ES-I3 (cell line): ENCODE measurements around the gene TMEM258.

ENCODE experiments used
- H3K36me3 ChIP-seq: 2 replicates; pipeline ENCODE4 v1.6.1; 2013; ENCODE audit warnings: mild to moderate bottlenecking, low read length, control low read depth, moderate library complexity; ENCODE audit not compliant: insufficient read depth
- H3K4me1 ChIP-seq: 2 replicates; pipeline ENCODE4 v1.6.1; 2013; ENCODE audit warnings: mild to moderate bottlenecking, control low read depth, low read length; ENCODE audit not compliant: insufficient read depth
- H3K9ac ChIP-seq: 2 replicates; pipeline ENCODE4 v1.6.1; 2013; ENCODE audit warnings: low read depth, mild to moderate bottlenecking, low read length, moderate library complexity
- H3K9me3 ChIP-seq: 2 replicates; pipeline ENCODE4 v1.6.1; 2013; ENCODE audit warnings: mild to moderate bottlenecking, low read length, moderate library complexity; ENCODE audit not compliant: control insufficient read depth, insufficient read depth

The TMEM258 gene

DNA sequence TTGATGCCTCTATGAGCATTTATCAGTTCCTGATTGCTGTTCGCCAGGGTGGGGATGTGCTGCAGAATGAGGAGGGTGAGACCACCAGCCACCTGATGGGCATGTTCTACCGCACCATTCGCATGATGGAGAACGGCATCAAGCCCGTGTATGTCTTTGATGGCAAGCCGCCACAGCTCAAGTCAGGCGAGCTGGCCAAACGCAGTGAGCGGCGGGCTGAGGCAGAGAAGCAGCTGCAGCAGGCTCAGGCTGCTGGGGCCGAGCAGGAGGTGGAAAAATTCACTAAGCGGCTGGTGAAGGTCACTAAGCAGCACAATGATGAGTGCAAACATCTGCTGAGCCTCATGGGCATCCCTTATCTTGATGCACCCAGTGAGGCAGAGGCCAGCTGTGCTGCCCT is 3.1 kb upstream of the TMEM258 start:
- H3K36me3 ChIP-seq = peaks cover 13% of the 10 kb centered on the region; the same call in 1 of the 2 replicates
- 0 out of 2 replicates have a peak, but pooled peaks cover 4% of the 10 kb centered on the region for H3K4me1 ChIP-seq
- no peaks in the 10 kb centered on the region for H3K9me3 ChIP-seq
- no peak overlapping the region for H3K9ac ChIP-seq

DNA sequence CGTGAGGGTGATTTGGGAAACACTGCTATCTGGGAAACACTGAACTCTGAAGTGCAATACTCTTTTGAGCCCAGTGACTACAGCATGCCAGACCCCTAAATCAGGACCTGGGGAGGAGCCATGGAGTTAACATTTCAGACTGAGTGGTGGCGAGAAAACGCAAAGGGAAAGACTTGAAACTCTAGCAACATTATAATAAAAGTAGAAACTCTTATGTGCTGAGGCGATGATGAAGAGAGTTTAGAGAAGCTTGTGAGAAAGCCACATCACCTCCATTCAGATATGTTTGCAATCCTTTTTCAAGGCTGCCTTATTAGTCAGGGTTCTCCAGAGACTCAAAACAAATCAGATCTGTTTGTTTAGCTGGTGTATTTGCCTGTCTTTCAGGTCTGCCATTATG is 2.2 kb upstream of the TMEM258 start:
- no peak overlapping the region for H3K9ac ChIP-seq
- 0 out of 2 replicates have a peak, but pooled peaks cover 4% of the 10 kb centered on the region for H3K4me1 ChIP-seq
- peaks cover 15% of the 10 kb centered on the region for H3K36me3 ChIP-seq

DNA sequence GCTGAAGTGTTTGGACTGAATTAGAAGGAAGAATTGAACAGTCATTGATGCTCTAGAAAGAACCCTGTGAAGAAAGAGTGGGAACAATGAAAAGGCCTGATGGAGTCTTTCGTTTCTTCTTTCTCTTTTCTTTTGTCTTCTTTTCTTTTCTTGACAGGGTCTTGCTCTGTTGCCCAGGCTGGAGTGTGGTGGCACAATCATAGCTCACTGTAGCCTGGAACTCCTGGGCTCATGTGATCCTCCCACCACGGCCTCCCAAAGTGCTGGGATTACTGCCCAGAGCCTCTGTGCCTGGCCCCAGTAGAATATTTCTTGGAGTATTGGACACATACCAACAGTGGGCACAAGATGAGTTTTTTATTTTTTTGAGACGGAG is 1.4 kb upstream of the TMEM258 start:
- Histone ChIP-seq H3K36me3 (peaks cover 10% of the 10 kb centered on the region), H3K9me3 (no peaks in the 10 kb centered on the region), H3K9ac (peak overlapping the region; percentile 83; the same call in 1 of the 2 replicates), H3K4me1 (0 out of 2 replicates have a peak, but pooled peaks cover 4% of the 10 kb centered on the region)

More for the DNA sequence above, 2.2 kb upstream of the TMEM258 start:
- no peaks in the 10 kb centered on the region for H3K9me3 ChIP-seq

DNA sequence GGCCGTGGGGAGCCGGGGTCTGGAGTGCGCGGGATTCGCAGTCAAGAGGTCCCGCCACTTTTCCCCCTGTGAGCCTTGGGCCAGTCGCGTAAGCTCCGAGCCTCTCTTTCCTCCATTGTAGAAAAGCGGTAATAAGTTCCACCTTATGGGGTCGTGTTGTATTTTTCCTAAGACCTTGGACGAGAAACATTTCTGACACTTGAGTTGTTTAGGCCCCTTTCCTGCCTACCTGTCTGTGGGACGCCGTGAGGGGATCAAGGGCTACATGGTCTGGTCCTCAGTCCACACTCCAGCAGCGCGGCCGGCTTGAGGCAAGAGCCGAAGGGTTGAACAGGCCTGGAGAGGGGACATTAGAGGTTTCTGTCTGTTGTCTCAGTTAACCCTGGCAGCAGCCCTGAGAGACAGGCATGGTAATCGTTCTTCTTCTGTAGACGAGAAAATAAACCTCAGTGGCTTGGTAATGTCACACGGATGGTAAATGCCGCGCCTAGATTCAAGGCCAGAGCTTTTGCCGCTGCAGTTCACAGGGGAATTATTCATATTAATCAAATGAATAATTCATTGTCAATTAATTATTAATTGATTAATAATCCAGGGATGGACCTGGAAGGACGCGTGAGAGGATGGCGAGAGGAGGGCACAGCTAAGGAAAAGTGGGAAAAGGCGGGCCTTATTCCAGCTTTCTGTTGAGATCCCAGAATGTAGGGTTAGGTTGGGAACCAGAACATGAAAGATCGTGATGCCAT is 857 bp upstream of the TMEM258 start:
- Histone ChIP-seq H3K9ac (peak overlapping the region; percentile 83), H3K9me3 (no peaks in the 10 kb centered on the region), H3K4me1 (0 out of 2 replicates have a peak, but pooled peaks cover 4% of the 10 kb centered on the region), H3K36me3 (peaks cover 10% of the 10 kb centered on the region)

DNA sequence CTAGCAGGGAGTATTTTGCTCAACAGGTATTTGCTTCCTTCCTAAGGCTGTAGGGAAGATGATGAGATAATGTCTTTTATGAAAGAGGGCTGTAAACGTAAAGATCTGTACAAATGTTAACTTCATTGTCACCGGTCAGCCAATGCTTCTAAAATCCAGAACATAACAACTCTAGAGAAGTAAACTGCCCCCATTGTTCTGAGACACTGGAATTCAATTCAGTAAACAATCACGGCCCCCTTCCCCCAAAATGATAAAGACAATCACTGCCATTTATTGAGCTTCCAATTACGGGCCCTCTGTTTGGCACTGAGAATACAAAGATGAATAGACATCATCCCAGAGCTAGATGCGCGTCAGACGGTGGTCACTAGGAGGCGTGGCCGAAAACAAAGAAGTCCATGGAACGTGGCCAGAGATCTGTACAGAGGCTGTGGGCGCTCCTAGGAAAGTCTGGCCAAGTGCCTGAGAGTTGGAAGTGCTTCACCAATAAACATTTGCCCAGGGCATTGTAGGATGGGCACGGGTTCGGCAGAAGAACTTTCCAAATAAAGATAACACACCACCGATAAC is 576 bp downstream of the TMEM258 start:
- H3K9ac ChIP-seq = peak overlapping the region; percentile 83
- H3K9me3 ChIP-seq = no peaks in the 10 kb centered on the region
- H3K4me1 ChIP-seq = no peaks in the 10 kb centered on the region
- peaks cover 10% of the 10 kb centered on the region for H3K36me3 ChIP-seq

DNA sequence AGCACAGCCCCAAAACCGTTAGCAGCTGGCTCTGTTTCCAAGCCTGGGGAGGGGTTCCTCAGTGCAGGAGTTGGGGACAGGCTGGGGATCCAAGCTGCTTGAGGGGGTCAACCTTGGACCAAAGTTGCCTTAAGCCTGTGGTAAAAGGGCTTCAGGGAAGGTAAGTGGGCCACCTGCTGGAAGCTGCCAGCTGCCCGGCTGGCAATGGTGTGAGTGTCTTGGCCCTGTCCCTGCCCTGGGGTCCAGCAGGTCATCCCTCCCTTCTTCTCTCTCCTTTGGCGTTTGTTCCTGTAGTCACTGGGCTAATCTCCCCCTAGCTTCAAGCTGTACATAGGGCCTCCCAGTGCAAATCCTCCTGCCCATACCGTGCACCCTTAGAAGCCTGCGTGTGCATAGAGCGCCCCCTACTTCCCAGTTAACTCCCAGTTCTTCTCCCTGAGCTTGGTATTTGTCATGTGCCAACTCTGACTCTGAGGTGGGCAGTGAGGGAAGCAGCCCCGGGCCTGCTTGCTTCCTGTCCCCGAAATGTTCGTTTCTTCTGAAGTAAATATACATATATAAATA is 4.4 kb downstream of the TMEM258 start:
- H3K36me3 ChIP-seq = peaks cover 14% of the 10 kb centered on the region

DNA sequence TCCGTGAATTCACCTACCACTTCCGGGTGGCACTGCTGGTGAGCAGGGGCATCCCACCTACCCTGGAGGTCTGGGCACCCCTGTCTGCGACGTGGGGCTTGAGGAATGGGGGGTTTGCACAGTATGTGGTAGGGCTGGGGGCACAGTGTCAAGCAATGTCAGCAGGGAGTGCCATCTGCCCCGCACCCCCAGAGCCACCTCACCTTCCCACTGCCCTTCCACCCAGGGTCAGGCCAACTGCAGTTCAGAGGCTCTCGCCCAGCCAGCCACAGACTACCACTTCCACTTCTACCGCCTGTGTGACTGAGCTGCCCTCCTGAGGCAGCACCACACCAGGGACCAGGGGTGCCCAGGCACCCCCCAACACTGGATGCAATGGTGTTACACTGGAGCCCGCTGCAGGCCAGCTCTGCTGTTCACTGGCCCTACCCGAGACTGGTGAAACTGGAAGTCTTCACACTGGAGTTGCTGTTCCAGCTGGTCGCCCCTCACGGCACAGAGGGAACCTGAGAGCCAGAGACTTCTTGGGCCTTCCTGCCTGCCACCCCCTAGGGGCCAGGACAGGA is 6.5 kb downstream of the TMEM258 start:
- H3K9ac ChIP-seq = no peak overlapping the region
- H3K36me3 ChIP-seq = peaks cover 14% of the 10 kb centered on the region
- no peaks in the 10 kb centered on the region for H3K9me3 ChIP-seq
- H3K4me1 ChIP-seq = no peaks in the 10 kb centered on the region

More for the DNA sequence above, 4.4 kb downstream of the TMEM258 start:
- H3K4me1 ChIP-seq = no peaks in the 10 kb centered on the region
- H3K9ac ChIP-seq = no peak overlapping the region
- H3K9me3 ChIP-seq = no peaks in the 10 kb centered on the region

DNA sequence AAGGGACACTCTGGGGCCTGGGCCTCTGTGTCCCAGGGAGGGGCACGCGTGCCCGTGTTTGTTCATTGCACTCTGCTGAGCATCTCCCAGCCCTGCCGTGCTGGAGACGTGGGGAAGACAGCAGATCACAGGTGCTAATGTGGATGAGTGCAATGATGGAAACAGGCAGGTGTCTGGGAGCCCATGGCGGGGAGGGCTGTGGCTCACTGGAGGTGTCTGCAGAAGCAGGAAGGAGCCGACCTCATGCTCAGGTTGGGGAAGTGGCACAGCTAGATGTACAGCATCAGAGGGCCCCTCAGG is 7.9 kb downstream of the TMEM258 start:
- H3K36me3 ChIP-seq = peaks cover 5% of the 10 kb centered on the region
- H3K9ac ChIP-seq = no peak overlapping the region

DNA sequence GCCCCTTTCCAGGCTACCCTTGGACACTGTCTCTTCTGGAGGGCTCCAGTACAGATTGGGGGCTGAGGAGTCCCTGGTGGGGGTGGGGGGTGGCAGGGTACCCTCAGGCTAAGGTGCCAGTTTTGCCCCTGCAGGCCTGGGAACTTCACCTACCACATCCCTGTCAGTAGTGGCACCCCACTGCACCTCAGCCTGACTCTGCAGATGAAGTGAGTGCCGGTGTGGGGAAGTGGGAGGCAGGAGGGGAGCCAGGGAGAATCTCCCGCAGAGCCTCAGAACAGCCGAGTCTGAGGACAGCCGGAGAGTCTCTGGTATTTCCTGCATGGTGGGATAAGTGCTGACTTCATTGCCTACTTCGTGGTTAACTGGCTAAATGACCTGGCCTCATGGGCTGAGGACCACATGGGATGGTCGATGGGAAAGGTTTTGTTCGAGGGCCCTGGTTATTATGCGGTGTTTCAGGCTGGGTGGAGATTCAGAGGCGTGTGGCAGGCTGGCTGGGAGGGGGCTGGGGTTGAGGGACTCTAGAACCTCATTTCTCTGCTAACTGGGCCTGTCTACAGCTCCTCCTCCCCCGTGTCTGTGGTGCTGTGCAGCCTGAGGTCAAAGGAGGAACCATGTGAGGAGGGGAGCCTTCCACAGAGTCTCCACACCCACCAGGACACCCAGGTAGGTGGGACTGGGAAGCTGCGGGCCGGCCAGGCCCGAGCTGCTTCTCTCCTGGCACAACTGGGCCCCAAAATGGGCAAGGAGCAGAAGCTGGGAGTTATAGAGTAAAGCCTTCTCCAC is 8.5 kb downstream of the TMEM258 start:
- no peaks in the 10 kb centered on the region for H3K4me1 ChIP-seq
- H3K36me3 ChIP-seq = peaks cover 3% of the 10 kb centered on the region; the same call in 1 of the 2 replicates
- no peak overlapping the region for H3K9ac ChIP-seq
- H3K9me3 ChIP-seq = no peaks in the 10 kb centered on the region

More for the DNA sequence above, 7.9 kb downstream of the TMEM258 start:
- no peaks in the 10 kb centered on the region for H3K4me1 ChIP-seq
- H3K9me3 ChIP-seq = no peaks in the 10 kb centered on the region

DNA sequence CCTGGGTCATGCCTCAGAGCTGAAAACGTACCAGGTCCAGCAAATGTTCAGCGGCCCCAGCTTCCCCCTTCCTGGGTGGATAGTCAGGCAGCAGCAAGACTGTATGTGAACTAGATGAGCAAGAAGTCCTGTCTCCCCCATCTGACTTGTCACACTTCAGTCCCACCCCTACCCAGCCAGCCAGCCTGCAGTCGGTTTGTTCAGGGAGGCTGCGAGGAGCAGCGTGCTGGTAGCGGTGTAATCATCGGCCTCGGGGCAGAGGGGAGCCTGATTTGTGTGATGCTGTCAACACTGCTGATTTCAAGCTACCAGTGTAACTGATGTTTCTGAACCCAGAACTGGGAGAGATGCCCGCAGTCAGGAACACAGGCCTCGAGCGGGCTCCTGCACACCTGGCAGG is 9.6 kb downstream of the TMEM258 start:
- Histone ChIP-seq H3K9ac (no peak overlapping the region), H3K4me1 (no peaks in the 10 kb centered on the region), H3K9me3 (no peaks in the 10 kb centered on the region), H3K36me3 (peaks cover 3% of the 10 kb centered on the region; the same call in 1 of the 2 replicates)

DNA sequence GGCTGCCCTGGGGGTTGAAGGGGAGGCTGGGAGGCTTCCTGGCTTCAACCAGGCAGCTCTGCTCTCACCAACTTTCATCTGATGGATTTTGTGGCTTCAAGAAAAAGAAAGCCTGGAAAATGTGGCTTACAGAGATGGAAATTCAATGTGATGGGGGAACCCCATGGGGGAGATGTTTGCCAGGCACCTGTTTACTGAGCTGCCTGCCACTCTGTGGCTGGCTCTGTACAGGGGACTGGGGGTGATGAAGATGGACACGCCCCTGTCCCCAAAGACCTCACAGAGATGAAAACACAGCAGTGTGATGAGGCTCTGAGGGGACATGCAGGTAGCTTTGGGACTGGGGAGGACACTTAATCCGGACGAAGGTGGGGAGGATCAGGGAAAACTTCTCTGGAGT is 10.1 kb downstream of the TMEM258 start:
- H3K9me3 ChIP-seq = no peaks in the 10 kb centered on the region
- H3K4me1 ChIP-seq = no peaks in the 10 kb centered on the region
- no peak overlapping the region for H3K9ac ChIP-seq
- peaks cover 3% of the 10 kb centered on the region; the same call in 1 of the 2 replicates for H3K36me3 ChIP-seq

DNA sequence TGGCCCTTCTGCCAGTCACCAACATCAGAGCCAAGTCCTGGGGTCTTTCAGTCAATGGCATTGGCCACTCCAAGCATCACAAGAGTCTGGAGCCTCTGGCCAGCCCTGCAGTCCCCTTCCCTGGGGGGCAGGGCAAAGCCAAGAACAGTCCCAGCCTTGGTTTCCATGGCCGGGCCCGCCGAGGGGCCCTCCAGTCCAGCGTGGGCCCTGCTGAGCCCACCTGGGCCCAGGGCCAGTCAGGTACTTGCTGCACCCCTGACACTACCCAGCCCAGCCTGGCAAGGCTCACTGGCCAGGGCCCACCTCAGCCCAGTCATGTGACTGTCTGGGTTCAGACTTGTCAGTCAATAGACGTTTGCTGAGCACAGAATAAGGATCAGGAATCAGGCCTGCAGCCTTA is 10.8 kb downstream of the TMEM258 start:
- Histone ChIP-seq H3K9ac (no peak overlapping the region), H3K9me3 (no peaks in the 10 kb centered on the region), H3K4me1 (no peaks in the 10 kb centered on the region), H3K36me3 (peaks cover 3% of the 10 kb centered on the region; the same call in 1 of the 2 replicates)

DNA sequence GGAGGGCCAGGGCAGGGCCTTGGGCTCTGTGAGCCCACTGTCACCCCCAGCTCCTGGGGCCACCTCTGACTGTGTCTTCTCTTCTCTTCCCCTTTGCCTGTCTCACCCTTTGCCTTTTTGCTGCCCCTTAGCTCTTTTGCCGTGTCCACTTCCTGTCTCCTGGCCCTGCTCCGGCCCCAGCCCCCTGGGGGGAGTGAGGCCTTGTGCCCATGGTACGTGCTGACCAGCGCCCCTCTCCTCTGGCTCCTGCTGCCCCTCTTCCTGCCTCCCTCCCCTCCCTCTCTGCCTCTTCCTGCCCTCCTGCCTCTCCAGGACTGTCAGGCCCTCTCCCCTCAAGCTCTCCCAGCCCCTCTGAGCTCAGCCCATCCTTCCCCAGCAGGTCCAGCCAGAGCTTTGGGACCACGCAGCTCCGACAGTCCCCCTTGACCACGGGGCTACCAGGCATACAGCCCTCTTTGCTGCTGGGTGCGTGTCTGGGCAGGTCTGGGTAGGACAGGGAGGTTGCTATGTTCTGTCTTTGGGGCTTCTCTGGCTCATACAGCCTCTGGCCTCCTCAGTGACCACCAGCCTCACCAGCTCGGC is 11.7 kb downstream of the TMEM258 start:
- Histone ChIP-seq H3K9me3 (no peaks in the 10 kb centered on the region), H3K36me3 (peaks cover 3% of the 10 kb centered on the region; the same call in 1 of the 2 replicates), H3K4me1 (no peaks in the 10 kb centered on the region), H3K9ac (no peak overlapping the region)
